ENCODE results near the gene RNU6-9. TPM values are rescaled to one million over a fixed set of nuclear protein-coding genes. Genes with fewer than 3 reads are reported as not detected.
A peak's percentile ranks its signal among the peaks of the same experiment; 100 is the strongest.

The RNU6-9 gene
- total and polyA plus RNA-seq, 2 donors, result not detected

DNA sequence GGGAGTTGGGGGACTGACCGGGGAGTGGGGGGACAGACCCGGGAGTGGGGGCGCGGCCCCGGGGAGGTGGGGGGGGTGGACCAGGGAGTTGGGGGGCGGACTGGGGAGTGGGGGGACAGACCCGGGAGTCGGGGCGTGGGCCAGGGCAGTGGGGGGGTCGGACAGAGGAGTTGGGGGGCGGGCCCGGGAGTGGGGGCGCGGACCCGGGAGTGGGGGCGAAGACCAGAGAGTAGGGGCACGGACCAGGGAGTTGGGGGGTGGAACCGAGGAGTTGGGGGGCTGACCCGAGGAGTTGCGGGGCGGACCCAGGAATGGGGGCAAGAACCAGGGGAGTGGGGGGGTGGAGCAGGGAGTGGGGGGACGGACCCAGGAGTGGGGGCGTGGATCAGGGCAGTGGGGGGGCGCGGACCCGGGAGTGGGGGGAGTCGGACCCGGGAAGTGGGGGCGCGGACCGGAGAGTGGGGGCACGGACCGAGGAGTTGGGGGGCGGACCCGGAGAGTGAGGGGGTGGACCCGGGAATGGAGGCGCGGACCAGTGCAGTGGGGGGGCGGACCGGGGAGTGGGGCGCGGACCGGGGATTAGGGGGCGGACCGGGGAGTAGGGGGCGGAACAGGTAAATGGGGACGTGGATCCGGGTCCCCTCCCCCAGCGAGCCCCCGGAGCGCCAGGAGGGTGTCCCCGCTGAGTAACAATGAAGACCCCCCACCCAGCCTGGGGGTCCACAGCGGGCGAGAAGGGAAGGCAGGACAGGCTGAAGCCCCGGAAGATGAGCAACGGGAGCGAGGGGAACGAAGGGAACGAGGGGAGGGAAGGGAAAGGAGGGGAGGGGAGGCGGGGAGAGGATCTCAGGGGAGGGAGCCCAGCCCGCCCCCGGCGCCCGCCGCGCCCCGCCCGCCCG lies 19.1 kb downstream of the RNU6-9 start:
- DNase-seq (ENCODE audit: low read depth in 6 of 9, low spot score in 9 of 9), result peak in 1 of 9 donors; percentile 52
- WGBS, result 10% methylated on average over 69 of the region's 69 CpGs
- peaks cover 27 to 42% of the 10 kb centered on the region in 2 donors for H3K4me1 ChIP-seq (ENCODE audit: control insufficient read depth in 2 of 2, insufficient read depth in 2 of 2, low read length in 2 of 2)
- peak overlapping the region; percentile 75 to 85 for H3K4me3 ChIP-seq (ENCODE audit: low read length in 2 of 2)
- H3K9me3 ChIP-seq (ENCODE audit: control insufficient read depth in 2 of 2, insufficient read depth in 1 of 2, low read length in 1 of 2), result peaks cover 0 to 10% of the 10 kb centered on the region in 2 donors
- no peaks in the 10 kb centered on the region for H3K36me3 ChIP-seq (ENCODE audit: control insufficient read depth in 2 of 2, insufficient read depth in 2 of 2, low read length in 1 of 2)
- H3K27ac ChIP-seq (ENCODE audit: low read depth in 1 of 2, low read length in 1 of 2), result peak overlapping the region; percentile 80 to 83
- peaks cover 16 to 35% of the 10 kb centered on the region in 2 donors for H3K27me3 ChIP-seq (ENCODE audit: control insufficient read depth in 2 of 2, insufficient read depth in 1 of 2, low read length in 1 of 2)

DNA sequence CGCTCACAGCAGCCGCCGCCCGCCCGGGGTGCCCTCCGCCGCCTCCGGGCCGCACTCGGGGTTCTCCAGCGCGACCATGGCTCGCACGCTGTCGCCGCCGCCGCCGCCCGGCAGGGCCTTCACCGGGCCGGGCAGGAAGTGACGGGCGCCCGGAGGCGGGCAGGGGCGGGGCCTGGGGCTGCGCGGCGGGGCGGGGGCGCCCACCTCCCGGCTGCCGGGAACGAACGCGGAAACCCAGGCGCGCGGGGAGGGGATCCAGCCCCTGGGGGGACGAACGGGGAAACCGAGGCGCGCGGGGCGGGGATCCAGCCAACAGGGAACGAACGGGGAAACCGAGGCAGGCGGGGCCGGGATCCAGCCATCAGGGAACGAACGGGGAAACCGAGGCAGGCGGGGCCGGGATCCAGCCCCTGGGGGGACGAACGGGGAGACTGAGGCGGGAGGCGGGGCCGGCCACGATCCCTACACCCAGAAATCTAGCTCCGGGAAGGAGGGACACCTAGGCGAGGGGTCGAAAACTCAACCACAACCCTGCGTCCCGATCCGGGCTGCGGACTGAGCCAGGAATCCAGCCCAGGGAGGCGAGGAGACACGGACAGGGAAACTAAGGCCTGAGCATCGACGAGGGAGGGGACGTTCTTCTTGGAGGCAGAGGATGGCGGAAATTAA lies 19.9 kb downstream of the RNU6-9 start, which contains the start of gene R3HDM4:
TSS of gene R3HDM4 (minus strand) at position 140 of the 669 bp plus-strand sequence. CDS start at position 78, 62 bp downstream.
- Histone ChIP-seq H3K36me3 (ENCODE audit: control insufficient read depth in 2 of 2, insufficient read depth in 2 of 2, low read length in 1 of 2) (no peaks in the 10 kb centered on the region), H3K27me3 (ENCODE audit: control insufficient read depth in 2 of 2, insufficient read depth in 1 of 2, low read length in 1 of 2) (peaks cover 24 to 42% of the 10 kb centered on the region in 2 donors), H3K4me1 (ENCODE audit: control insufficient read depth in 2 of 2, insufficient read depth in 2 of 2, low read length in 2 of 2) (peaks cover 33 to 42% of the 10 kb centered on the region in 2 donors), H3K4me3 (ENCODE audit: low read length in 2 of 2) (peak within 1 kb of the TSS; percentile 75 to 85), H3K27ac (ENCODE audit: low read depth in 1 of 2, low read length in 1 of 2) (peak within 1 kb of the TSS; percentile 80 to 83), H3K9me3 (ENCODE audit: control insufficient read depth in 2 of 2, insufficient read depth in 1 of 2, low read length in 1 of 2) (peaks cover 0 to 14% of the 10 kb centered on the region in 2 donors)
- DNase-seq (ENCODE audit: low read depth in 6 of 9, low spot score in 9 of 9), result peak in 3 of 9 donors; percentile 69 to 85 (median 74)
- WGBS, result 1% methylated on average over 76 of the region's 76 CpGs

DNA sequence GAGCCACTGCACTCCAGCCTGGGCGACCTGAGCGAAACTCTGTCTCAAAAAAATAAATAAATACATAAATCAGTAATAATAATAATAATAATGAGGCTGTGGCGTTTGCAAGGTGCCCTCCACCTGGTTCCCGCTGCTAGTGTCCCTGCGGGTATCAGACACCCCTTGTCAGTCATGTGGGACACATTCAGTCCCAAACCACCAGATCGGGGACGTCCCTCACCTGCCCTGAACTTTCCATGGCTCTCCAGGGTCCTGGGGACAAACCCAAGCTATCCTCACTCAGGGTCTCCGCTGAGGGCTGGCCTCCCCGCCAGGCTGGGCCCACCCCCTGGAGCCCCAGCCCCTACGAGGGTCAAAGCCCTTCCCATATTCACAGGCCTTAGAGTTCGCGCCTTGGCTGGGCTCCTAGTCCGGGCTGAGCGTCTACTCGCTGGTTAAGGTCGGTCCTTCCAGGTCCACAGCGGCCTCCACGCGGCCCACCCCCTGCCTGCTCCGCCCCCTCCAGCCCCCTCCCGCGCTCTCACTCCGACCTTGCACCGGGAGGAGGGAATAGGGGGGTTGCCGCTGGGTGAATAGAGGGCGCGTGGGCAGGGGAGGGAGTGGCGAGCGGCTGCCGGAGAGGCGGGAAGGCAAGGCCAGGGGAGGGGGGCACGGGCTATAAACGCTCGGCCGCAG lies 23.5 kb downstream of the RNU6-9 start:
- Histone ChIP-seq H3K27ac (ENCODE audit: low read depth in 1 of 2, low read length in 1 of 2) (no peak overlapping the region), H3K4me1 (ENCODE audit: control insufficient read depth in 2 of 2, insufficient read depth in 2 of 2, low read length in 2 of 2) (peaks cover 20 to 40% of the 10 kb centered on the region in 2 donors), H3K36me3 (ENCODE audit: control insufficient read depth in 2 of 2, insufficient read depth in 2 of 2, low read length in 1 of 2) (no peaks in the 10 kb centered on the region), H3K9me3 (ENCODE audit: control insufficient read depth in 2 of 2, insufficient read depth in 1 of 2, low read length in 1 of 2) (peaks cover 0 to 11% of the 10 kb centered on the region in 2 donors), H3K27me3 (ENCODE audit: control insufficient read depth in 2 of 2, insufficient read depth in 1 of 2, low read length in 1 of 2) (peaks cover 57 to 76% of the 10 kb centered on the region in 2 donors), H3K4me3 (ENCODE audit: low read length in 2 of 2) (peak overlapping the region in 1 of 2 donors; percentile 16)
- DNase-seq (ENCODE audit: low read depth in 6 of 9, low spot score in 9 of 9), result no peak
- 22% methylated on average over 35 of the region's 35 CpGs for WGBS

DNA sequence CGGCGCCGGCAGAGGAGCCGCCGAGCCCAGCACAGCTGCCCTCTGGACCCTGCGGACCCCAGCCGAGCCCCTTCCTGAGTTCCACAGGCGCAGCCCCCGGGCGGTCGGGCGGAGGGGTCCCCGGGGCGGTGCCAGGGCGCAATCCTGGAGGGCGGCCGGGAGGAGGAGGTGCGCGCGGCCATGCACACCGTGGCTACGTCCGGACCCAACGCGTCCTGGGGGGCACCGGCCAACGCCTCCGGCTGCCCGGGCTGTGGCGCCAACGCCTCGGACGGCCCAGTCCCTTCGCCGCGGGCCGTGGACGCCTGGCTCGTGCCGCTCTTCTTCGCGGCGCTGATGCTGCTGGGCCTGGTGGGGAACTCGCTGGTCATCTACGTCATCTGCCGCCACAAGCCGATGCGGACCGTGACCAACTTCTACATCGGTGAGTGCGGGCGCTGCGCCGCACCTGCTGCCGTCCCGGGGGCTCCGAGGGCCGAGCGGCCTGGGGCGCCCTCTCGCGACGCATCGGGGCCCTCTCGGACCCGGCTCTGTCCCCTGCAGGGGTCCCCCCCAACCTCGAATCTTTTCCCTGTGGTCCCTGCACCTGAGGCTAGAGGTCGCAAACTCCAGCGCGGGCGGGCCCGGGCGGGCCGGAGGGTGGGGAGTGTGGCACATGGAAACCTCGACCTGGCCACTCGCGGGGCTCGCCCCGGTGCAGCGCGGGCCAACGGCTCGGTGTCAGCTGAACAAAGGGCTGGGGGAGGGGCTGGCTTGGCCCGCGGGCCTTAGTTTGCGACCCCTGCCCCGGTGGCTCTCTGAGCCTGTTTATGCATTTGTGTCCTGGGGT lies 24.3 kb downstream of the RNU6-9 start, which contains the start of gene KISS1R:
TSS of gene KISS1R (plus strand) at position 11 of the 829 bp plus-strand sequence. CDS start at position 181, 170 bp downstream.
- peak in 1 of 9 donors; percentile 43 for DNase-seq (ENCODE audit: low read depth in 6 of 9, low spot score in 9 of 9)
- Histone ChIP-seq H3K4me3 (ENCODE audit: low read length in 2 of 2) (peak within 1 kb of the TSS in 1 of 2 donors; percentile 16), H3K9me3 (ENCODE audit: control insufficient read depth in 2 of 2, insufficient read depth in 1 of 2, low read length in 1 of 2) (peaks cover 0 to 11% of the 10 kb centered on the region in 2 donors), H3K4me1 (ENCODE audit: control insufficient read depth in 2 of 2, insufficient read depth in 2 of 2, low read length in 2 of 2) (peaks cover 20 to 41% of the 10 kb centered on the region in 2 donors), H3K27me3 (ENCODE audit: control insufficient read depth in 2 of 2, insufficient read depth in 1 of 2, low read length in 1 of 2) (peaks cover 57 to 78% of the 10 kb centered on the region in 2 donors), H3K36me3 (ENCODE audit: control insufficient read depth in 2 of 2, insufficient read depth in 2 of 2, low read length in 1 of 2) (no peaks in the 10 kb centered on the region), H3K27ac (ENCODE audit: low read depth in 1 of 2, low read length in 1 of 2) (no peak within 1 kb of the TSS)
- WGBS, result 1% methylated on average over 87 of the region's 87 CpGs

DNA sequence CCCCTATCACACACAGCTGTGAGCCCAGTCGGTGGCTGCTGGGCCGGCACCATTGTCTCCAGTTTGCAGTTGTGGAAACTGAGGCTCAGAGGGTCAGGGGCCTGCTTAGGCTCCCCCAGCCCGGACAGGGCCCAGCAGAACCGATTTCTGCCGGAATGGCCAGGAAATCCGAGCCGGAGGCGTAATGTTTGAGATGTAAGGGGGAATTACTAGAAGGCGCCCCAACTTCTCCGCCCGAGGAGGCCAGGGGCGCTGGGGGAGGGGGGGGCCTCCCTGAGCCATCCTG lies 24.8 kb downstream of the RNU6-9 start:
- peaks cover 20 to 41% of the 10 kb centered on the region in 2 donors for H3K4me1 ChIP-seq (ENCODE audit: control insufficient read depth in 2 of 2, insufficient read depth in 2 of 2, low read length in 2 of 2)
- peaks cover 57 to 79% of the 10 kb centered on the region in 2 donors for H3K27me3 ChIP-seq (ENCODE audit: control insufficient read depth in 2 of 2, insufficient read depth in 1 of 2, low read length in 1 of 2)

DNA sequence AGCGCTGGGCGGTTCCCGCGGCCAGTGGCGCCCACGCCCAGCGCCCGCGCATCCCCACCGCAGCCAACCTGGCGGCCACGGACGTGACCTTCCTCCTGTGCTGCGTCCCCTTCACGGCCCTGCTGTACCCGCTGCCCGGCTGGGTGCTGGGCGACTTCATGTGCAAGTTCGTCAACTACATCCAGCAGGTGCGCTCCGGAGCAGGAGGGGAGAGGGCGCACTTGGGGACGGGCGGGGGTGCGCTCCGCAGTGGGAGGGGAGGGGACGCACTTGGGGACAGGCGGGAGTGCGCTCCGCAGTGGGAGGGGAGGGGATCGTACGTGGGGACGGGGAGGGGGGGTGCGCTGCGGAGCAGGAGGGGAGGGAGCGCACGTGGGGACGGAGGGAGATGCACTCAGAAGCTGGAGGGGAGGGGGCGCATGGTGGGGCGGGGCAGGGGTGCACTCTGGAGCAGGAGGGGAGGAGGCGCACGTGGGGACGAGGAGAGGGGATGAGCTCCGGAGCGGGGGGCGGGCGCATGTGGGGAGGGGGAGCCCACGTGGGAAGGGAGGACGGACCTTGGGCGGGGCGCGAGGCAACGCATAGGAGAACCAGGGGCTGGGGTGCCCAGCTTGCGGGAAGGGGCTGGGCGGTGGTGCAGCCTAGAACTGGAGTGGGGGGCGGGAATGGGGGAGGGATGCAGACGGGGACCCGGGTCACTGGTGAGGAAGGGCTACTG lies 25.4 kb downstream of the RNU6-9 start:
- DNase-seq (ENCODE audit: low read depth in 6 of 9, low spot score in 9 of 9), result peak in 1 of 9 donors; percentile 48
- H3K4me3 ChIP-seq (ENCODE audit: low read length in 2 of 2), result no peak overlapping the region

More for the DNA sequence above, 24.8 kb downstream of the RNU6-9 start:
- DNase-seq (ENCODE audit: low read depth in 6 of 9, low spot score in 9 of 9), result no peak
- H3K4me3 ChIP-seq (ENCODE audit: low read length in 2 of 2), result no peak overlapping the region
- no peak overlapping the region for H3K27ac ChIP-seq (ENCODE audit: low read depth in 1 of 2, low read length in 1 of 2)
- peaks cover 0 to 11% of the 10 kb centered on the region in 2 donors for H3K9me3 ChIP-seq (ENCODE audit: control insufficient read depth in 2 of 2, insufficient read depth in 1 of 2, low read length in 1 of 2)
- 5% methylated on average over 12 of the region's 12 CpGs for WGBS
- H3K36me3 ChIP-seq (ENCODE audit: control insufficient read depth in 2 of 2, insufficient read depth in 2 of 2, low read length in 1 of 2), result no peaks in the 10 kb centered on the region

DNA sequence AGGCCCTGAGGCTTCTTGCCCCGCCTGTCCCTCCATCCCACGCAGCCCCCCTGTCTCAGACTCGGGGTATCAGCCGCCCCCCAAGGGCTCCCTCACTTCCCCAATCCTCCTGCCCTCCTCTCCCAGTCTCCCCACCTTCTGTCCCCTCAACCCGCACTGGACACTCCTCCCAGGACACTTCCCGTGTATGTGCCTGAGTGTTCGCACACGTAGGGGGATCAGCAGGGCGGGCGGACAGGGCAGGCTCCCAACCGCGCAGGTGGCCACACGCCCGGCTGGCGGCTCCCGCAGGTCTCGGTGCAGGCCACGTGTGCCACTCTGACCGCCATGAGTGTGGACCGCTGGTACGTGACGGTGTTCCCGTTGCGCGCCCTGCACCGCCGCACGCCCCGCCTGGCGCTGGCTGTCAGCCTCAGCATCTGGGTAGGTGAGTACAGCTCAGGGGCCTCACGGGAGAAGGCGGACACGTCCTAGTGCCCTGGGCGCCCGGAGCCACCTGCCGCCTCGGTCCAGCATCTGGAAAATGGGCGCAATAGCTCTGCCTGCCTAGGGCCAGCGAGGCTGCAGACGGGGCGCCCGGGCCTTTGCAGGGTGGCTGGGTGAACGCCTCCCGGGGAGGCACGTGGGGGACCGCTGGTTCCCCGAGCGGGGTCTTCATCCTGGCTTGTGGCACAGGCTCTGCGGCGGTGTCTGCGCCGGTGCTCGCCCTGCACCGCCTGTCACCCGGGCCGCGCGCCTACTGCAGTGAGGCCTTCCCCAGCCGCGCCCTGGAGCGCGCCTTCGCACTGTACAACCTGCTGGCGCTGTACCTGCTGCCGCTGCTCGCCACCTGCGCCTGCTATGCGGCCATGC lies 26.1 kb downstream of the RNU6-9 start:
- Histone ChIP-seq H3K4me3 (ENCODE audit: low read length in 2 of 2) (peak overlapping the region in 1 of 2 donors; percentile 49), H3K36me3 (ENCODE audit: control insufficient read depth in 2 of 2, insufficient read depth in 2 of 2, low read length in 1 of 2) (no peaks in the 10 kb centered on the region), H3K9me3 (ENCODE audit: control insufficient read depth in 2 of 2, insufficient read depth in 1 of 2, low read length in 1 of 2) (peaks cover 0 to 7% of the 10 kb centered on the region in 2 donors), H3K27me3 (ENCODE audit: control insufficient read depth in 2 of 2, insufficient read depth in 1 of 2, low read length in 1 of 2) (peaks cover 57 to 80% of the 10 kb centered on the region in 2 donors), H3K4me1 (ENCODE audit: control insufficient read depth in 2 of 2, insufficient read depth in 2 of 2, low read length in 2 of 2) (peaks cover 16 to 41% of the 10 kb centered on the region in 2 donors), H3K27ac (ENCODE audit: low read depth in 1 of 2, low read length in 1 of 2) (no peak overlapping the region)
- 4% methylated on average over 68 of the region's 68 CpGs for WGBS
- peak in 1 of 9 donors; percentile 59 for DNase-seq (ENCODE audit: low read depth in 6 of 9, low spot score in 9 of 9)

More for the DNA sequence above, 25.4 kb downstream of the RNU6-9 start:
- WGBS, result 4% methylated on average over 58 of the region's 58 CpGs
- Histone ChIP-seq H3K27me3 (ENCODE audit: control insufficient read depth in 2 of 2, insufficient read depth in 1 of 2, low read length in 1 of 2) (peaks cover 57 to 80% of the 10 kb centered on the region in 2 donors), H3K4me1 (ENCODE audit: control insufficient read depth in 2 of 2, insufficient read depth in 2 of 2, low read length in 2 of 2) (peaks cover 17 to 36% of the 10 kb centered on the region in 2 donors), H3K9me3 (ENCODE audit: control insufficient read depth in 2 of 2, insufficient read depth in 1 of 2, low read length in 1 of 2) (peaks cover 0 to 7% of the 10 kb centered on the region in 2 donors), H3K36me3 (ENCODE audit: control insufficient read depth in 2 of 2, insufficient read depth in 2 of 2, low read length in 1 of 2) (no peaks in the 10 kb centered on the region), H3K27ac (ENCODE audit: low read depth in 1 of 2, low read length in 1 of 2) (no peak overlapping the region)

Data from thymus (tissue), 11 donors.